H9 (cell line): ENCODE data around the gene SYCE1. TPM values are rescaled to one million over a fixed set of nuclear protein-coding genes. Genes with fewer than 3 reads are reported as not detected.

Source experiments
- DNase-seq: peaks from one replicate; pipeline ENCODE4 v3.0.0-alpha.2; 2017
- H2AFZ ChIP-seq: one replicate; pipeline ENCODE4 v1.6.1; 2013; ENCODE audit warnings: mild to moderate bottlenecking, low read length, control low read depth, moderate library complexity
- H2AK5ac ChIP-seq: 2 replicates; pipeline ENCODE4 v1.6.1; 2013; ENCODE audit warnings: low read length, control low read depth, mixed read lengths; ENCODE audit not compliant: insufficient read length
- H2BK120ac ChIP-seq: one replicate; pipeline ENCODE4 v1.6.1; 2013; ENCODE audit warnings: low read depth, mild to moderate bottlenecking, low read length, control low read depth, inconsistent platforms; ENCODE audit not compliant: poor library complexity, severe bottlenecking
- H2BK12ac ChIP-seq: 2 replicates; pipeline ENCODE4 v1.6.1; 2013; ENCODE audit warnings: low read length, control low read depth, mixed read lengths, low read depth; ENCODE audit not compliant: insufficient read length
- H2BK15ac ChIP-seq: 2 replicates; pipeline ENCODE4 v1.6.1; 2013; ENCODE audit warnings: low read depth, low read length, control low read depth
- H2BK20ac ChIP-seq: one replicate; pipeline ENCODE4 v1.6.1; 2013; ENCODE audit warnings: low read depth, mild to moderate bottlenecking, low read length, control low read depth, inconsistent platforms; ENCODE audit not compliant: poor library complexity, severe bottlenecking
- H2BK5ac ChIP-seq: 2 replicates; pipeline ENCODE4 v1.6.1; 2013; ENCODE audit warnings: low read length, control low read depth, mixed read lengths; ENCODE audit not compliant: insufficient read length
- H3K14ac ChIP-seq: 2 replicates; pipeline ENCODE4 v1.6.1; 2013; ENCODE audit warnings: low read length, control low read depth; ENCODE audit not compliant: insufficient read depth
- H3K18ac ChIP-seq: 2 replicates; pipeline ENCODE4 v1.6.1; 2013; ENCODE audit warnings: low read depth, mild to moderate bottlenecking, mixed read lengths, low read length, control low read depth; ENCODE audit not compliant: insufficient read length
- H3K23ac ChIP-seq: 2 replicates; pipeline ENCODE4 v1.6.1; 2013; ENCODE audit warnings: low read length, control low read depth, mixed read lengths, low read depth; ENCODE audit not compliant: insufficient read length
- H3K23me2 ChIP-seq: 2 replicates; pipeline ENCODE4 v1.6.1; 2013; ENCODE audit warnings: low read depth, mild to moderate bottlenecking, mixed read lengths, low read length, control low read depth; ENCODE audit not compliant: insufficient read length, poor library complexity, severe bottlenecking
- H3K27ac ChIP-seq: 2 replicates; pipeline ENCODE4 v1.5.1; 2013; ENCODE audit warnings: low read length, control low read depth, mixed read lengths, low read depth; ENCODE audit not compliant: insufficient read length
- H3K27me3 ChIP-seq: 2 replicates; pipeline ENCODE4 v1.6.1; 2013; ENCODE audit warnings: low read length, control low read depth, inconsistent platforms; ENCODE audit not compliant: insufficient read depth
- H3K4ac ChIP-seq: 2 replicates; pipeline ENCODE4 v1.6.1; 2013; ENCODE audit warnings: low read depth, mild to moderate bottlenecking, control low read depth, inconsistent platforms, low read length, moderate library complexity
- H3K4me1 ChIP-seq: 2 replicates; pipeline ENCODE4 v1.6.1; 2013; ENCODE audit warnings: low read length, control low read depth, inconsistent platforms; ENCODE audit not compliant: insufficient read depth
- H3K4me2 ChIP-seq: 2 replicates; pipeline ENCODE4 v1.6.1; 2013; ENCODE audit warnings: low read length, control low read depth, mixed read lengths; ENCODE audit not compliant: insufficient read length, insufficient read depth
- H3K56ac ChIP-seq: 2 replicates; pipeline ENCODE4 v1.6.1; 2013; ENCODE audit warnings: low read depth, mild to moderate bottlenecking, mixed read lengths, low read length, control low read depth; ENCODE audit not compliant: insufficient read length
- H3K79me1 ChIP-seq: 2 replicates; pipeline ENCODE4 v1.6.1; 2013; ENCODE audit warnings: low read depth, mild to moderate bottlenecking, moderate library complexity, low read length, control low read depth, inconsistent platforms; ENCODE audit not compliant: insufficient read depth, poor library complexity, severe bottlenecking
- H3K79me2 ChIP-seq: 2 replicates; pipeline ENCODE4 v1.6.1; 2013; ENCODE audit warnings: low read length, control low read depth, inconsistent platforms; ENCODE audit not compliant: insufficient read depth
- H3K9ac ChIP-seq: 2 replicates; pipeline ENCODE4 v1.6.1; 2013; ENCODE audit warnings: low read length, control low read depth, mixed read lengths; ENCODE audit not compliant: insufficient read length; ENCODE audit errors: extremely low read depth
- H3K9me3 ChIP-seq: one replicate; pipeline ENCODE4 v1.6.1; 2013; ENCODE audit warnings: low read depth, low read length, inconsistent platforms; ENCODE audit not compliant: control insufficient read depth
- H3T11ph ChIP-seq: one replicate; pipeline ENCODE4 v1.6.1; 2013; ENCODE audit warnings: mild to moderate bottlenecking, low read length, control low read depth, inconsistent platforms
- H4K20me1 ChIP-seq: one replicate; pipeline ENCODE4 v1.6.1; 2013; ENCODE audit not compliant: control insufficient read depth, insufficient read length, insufficient read depth
- H4K5ac ChIP-seq: 2 replicates; pipeline ENCODE4 v1.6.1; 2013; ENCODE audit warnings: low read depth, mild to moderate bottlenecking, mixed read lengths, low read length, control low read depth; ENCODE audit not compliant: insufficient read length
- H4K8ac ChIP-seq: replicated peaks from 2 replicates; pipeline ENCODE4 v1.6.1; 2013; ENCODE audit warnings: low read length, control low read depth, mixed read lengths, low read depth; ENCODE audit not compliant: insufficient read length
- H4K91ac ChIP-seq: 2 replicates; pipeline ENCODE4 v1.6.1; 2013; ENCODE audit warnings: low read depth, mild to moderate bottlenecking, moderate library complexity, mixed read lengths, low read length, control low read depth; ENCODE audit not compliant: insufficient read length
- H3K27ac Mint-ChIP-seq, 3 experiments: 2 replicates in 2 of 3; 3 replicates in 1 of 3; pipeline ENCODE4 v1.8.0; 2020 to 2021; ENCODE audit warnings: mixed read lengths in 3 of 3, mild to moderate bottlenecking in 1 of 3, moderate library complexity in 1 of 3
- H3K27me3 Mint-ChIP-seq: 2 replicates; pipeline ENCODE4 v1.8.0; 2021; ENCODE audit warnings: low read depth, mild to moderate bottlenecking, moderate library complexity, mixed read lengths
- H3K36me3 Mint-ChIP-seq, 3 experiments: 2 replicates in 2 of 3; 3 replicates in 1 of 3; pipeline ENCODE4 v1.8.0; 2020 to 2021; ENCODE audit warnings: low read depth in 3 of 3, mixed read lengths in 3 of 3; ENCODE audit not compliant: insufficient read depth in 1 of 3
- H3K4me1 Mint-ChIP-seq, 2 experiments: 2 replicates each; pipeline ENCODE4 v1.8.0; 2020; ENCODE audit warnings: mixed read lengths in 2 of 2
- H3K4me3 Mint-ChIP-seq, 2 experiments: 2 replicates in 1 of 2; 3 replicates in 1 of 2; pipeline ENCODE4 v1.8.0; 2020 to 2021; ENCODE audit warnings: mild to moderate bottlenecking in 2 of 2, mixed read lengths in 2 of 2, moderate library complexity in 1 of 2
- H3K9me3 Mint-ChIP-seq, 2 experiments: 2 replicates in 1 of 2; 3 replicates in 1 of 2; pipeline ENCODE4 v1.8.0; 2020; ENCODE audit warnings: mild to moderate bottlenecking in 2 of 2, mixed read lengths in 2 of 2, moderate library complexity in 1 of 2
- WGBS: extraction: QIAGEN DNeasy Blood & Tissue Kit; methylation state at CpG from one replicate; pipeline ENCODE4 v1.1.7; 2013; ENCODE audit warnings: missing lambda C conversion rate, low lambda C conversion rate, mixed read lengths; ENCODE audit not compliant: insufficient read length; ENCODE audit errors: extremely low coverage; 5-methylcytosine and 5-hydroxymethylcytosine counted together
- total RNA-seq: library from RNA; stranded (reverse); gene quantifications from 2 replicates; pipeline ENCODE4 v1.2.1, GENCODE V29; 2021
- TF ChIP-seq, protein P1 (sequence below): fragments of 200-600 bp; sonication (generic); conservative IDR thresholded peaks from 3 replicates; pipeline ENCODE4 v1.8.0; 2021; ENCODE audit warnings: antibody characterized with exemption, mild to moderate bottlenecking

Gene SYCE1
- total RNA-seq, 1 experiment from 2014 or later = not detected

DNA sequence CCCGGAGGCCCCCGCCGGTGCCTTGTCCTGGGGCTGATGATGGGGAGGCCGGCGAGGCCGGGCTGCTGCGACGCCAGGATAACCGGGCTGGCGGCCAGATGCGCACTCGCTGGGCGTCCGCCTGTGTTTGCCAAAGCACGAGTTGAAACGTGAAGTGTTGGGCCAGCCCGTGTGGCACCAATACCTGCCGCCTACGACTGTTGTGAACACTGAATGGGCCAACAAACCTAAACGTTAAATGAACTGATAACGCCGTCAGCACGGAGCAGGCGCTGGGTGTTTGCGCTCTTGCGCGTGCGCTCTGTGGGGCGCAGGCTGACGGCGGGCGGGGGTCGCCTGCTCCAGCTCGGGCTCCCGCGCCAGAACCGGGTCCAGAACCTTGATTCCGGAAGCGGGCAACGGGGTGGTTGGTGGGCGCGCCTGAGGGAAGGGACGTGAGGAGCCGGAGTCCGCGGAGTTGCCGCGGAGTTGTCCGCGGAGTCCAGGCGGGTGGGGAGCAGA is 37.6 kb downstream of the SYCE1 start:
- Histone ChIP-seq H4K91ac (no peak overlapping the region), H2AFZ (no peak overlapping the region), H2AK5ac (no peak overlapping the region), H3K23me2 (no peaks in the 10 kb centered on the region), H3K27me3 (no peaks in the 10 kb centered on the region; the same call in 1 of the 2 replicates), H3K56ac (no peak overlapping the region), H2BK15ac (no peak overlapping the region), H3K23ac (no peak overlapping the region), H3K18ac (no peak overlapping the region), H3K4me2 (no peak overlapping the region), H3K9me3 (peaks cover 90% of the 10 kb centered on the region), H3T11ph (no peak overlapping the region), H3K79me2 (no peaks in the 10 kb centered on the region), H2BK5ac (no peak overlapping the region), H2BK20ac (no peak overlapping the region), H3K4me1 (no peaks in the 10 kb centered on the region), H3K4ac (no peak overlapping the region), H2BK12ac (no peak overlapping the region), H3K79me1 (no peaks in the 10 kb centered on the region), H2BK120ac (no peak overlapping the region), H3K14ac (no peak overlapping the region), H4K8ac (no peak overlapping the region), H3K9ac (no peak overlapping the region), H4K5ac (no peak overlapping the region), H4K20me1 (no peaks in the 10 kb centered on the region), H3K27ac (no peak overlapping the region)
- H3K4me1 Mint-ChIP-seq = no peaks in the 10 kb centered on the region
- H3K27me3 Mint-ChIP-seq = no peaks in the 10 kb centered on the region; the same call in 1 of the 2 replicates
- H3K36me3 Mint-ChIP-seq = peaks cover 5 to 20% (median 12%) of the 10 kb centered on the region in 3 experiments; a peak in 5 of 7 replicates
- TF ChIP-seq, protein P1, sequence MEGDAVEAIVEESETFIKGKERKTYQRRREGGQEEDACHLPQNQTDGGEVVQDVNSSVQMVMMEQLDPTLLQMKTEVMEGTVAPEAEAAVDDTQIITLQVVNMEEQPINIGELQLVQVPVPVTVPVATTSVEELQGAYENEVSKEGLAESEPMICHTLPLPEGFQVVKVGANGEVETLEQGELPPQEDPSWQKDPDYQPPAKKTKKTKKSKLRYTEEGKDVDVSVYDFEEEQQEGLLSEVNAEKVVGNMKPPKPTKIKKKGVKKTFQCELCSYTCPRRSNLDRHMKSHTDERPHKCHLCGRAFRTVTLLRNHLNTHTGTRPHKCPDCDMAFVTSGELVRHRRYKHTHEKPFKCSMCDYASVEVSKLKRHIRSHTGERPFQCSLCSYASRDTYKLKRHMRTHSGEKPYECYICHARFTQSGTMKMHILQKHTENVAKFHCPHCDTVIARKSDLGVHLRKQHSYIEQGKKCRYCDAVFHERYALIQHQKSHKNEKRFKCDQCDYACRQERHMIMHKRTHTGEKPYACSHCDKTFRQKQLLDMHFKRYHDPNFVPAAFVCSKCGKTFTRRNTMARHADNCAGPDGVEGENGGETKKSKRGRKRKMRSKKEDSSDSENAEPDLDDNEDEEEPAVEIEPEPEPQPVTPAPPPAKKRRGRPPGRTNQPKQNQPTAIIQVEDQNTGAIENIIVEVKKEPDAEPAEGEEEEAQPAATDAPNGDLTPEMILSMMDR = no peak
- DNase-seq = no peak
- H3K27ac Mint-ChIP-seq = no peak overlapping the region
- peaks cover 88% of the 10 kb centered on the region in 2 experiments for H3K9me3 Mint-ChIP-seq
- no CpG with 5 or more reads among the region's 51 CpGs for WGBS
- no peak overlapping the region for H3K4me3 Mint-ChIP-seq
